K562 (cell line): ENCODE results near the gene LZTR1. TPM values are rescaled to one million over a fixed set of nuclear protein-coding genes. Genes with fewer than 3 reads are reported as not detected.

Experiments used
- ATAC-seq: fragments of 200-7000 bp; cut with Tn5 transposase; 3 replicates; pipeline ENCODE4 v1.9.1; 2020; ENCODE audit warnings: moderate library complexity
- BruUV-seq: library from RNA; stranded (reverse); fragments of 400-500 nt; replicated peaks from 2 replicates; lab custom pipeline; 2021; lab: Mats Ljungman, UMichigan
- CTCF ChIA-PET: fragments of 300-600 bp; formaldehyde crosslinking; extraction: SDS; loops from one replicate; lab custom pipeline; 2021; ENCODE audit warnings: low intra/inter-chr PET ratio; lab: Yijun Ruan, JAX
- POLR2A ChIA-PET: fragments of 300-600, 350-650 bp; sonication (Branson Sonifier 250); formaldehyde crosslinking; extraction: SDS; loops from one replicate; lab custom pipeline; 2021; ENCODE audit warnings: antibody characterized with exemption, inconsistent platforms; lab: Yijun Ruan, JAX
- DNase-seq, 4 experiments: peaks; one replicate each; pipeline versions ENCODE4 v3.0.0 to v3.0.0-alpha.2; 2011 to 2018; ENCODE audit warnings: low spot score in 3 of 4, mixed read lengths in 3 of 4; ENCODE audit errors: extremely low read depth in 1 of 4
- FAIRE-seq: peaks from 2 replicates; lab custom pipeline; 2011; peaks lifted over from hg19 to GRCh38; lab: Jason Lieb, UNC
- H2AFZ ChIP-seq: 2 replicates; pipeline ENCODE4 v1.6.0; 2011; ENCODE audit warnings: low read depth, low read length, control low read depth, inconsistent platforms
- H3K27ac ChIP-seq: fragments of 200-600 bp; 3 replicates; pipeline ENCODE4 v1.8.0; 2011; ENCODE audit warnings: low read depth, mild to moderate bottlenecking, control low read depth, inconsistent platforms, low read length, moderate library complexity, mixed read lengths; ENCODE audit errors: extremely low read depth
- H3K27me3 ChIP-seq, 2 experiments: fragments of 300-600 bp in 1 of 2; 2 replicates in 1 of 2; 3 replicates in 1 of 2; pipeline versions ENCODE4 v1.6.0 to v1.8.0; 2011; ENCODE audit warnings: inconsistent platforms in 2 of 2, low read length in 2 of 2, mild to moderate bottlenecking in 1 of 2, mixed read lengths in 1 of 2, moderate library complexity in 1 of 2; ENCODE audit not compliant: control insufficient read depth in 2 of 2, insufficient read depth in 2 of 2
- H3K36me3 ChIP-seq: fragments of 300-600 bp; 3 replicates; pipeline ENCODE4 v1.8.0; 2011; ENCODE audit warnings: mild to moderate bottlenecking, low read length, inconsistent platforms; ENCODE audit not compliant: control insufficient read depth, insufficient read depth
- H3K4me1 ChIP-seq, 2 experiments: fragments of 200-600 bp in 1 of 2; replicated peaks in 1 of 2; 2 replicates in 1 of 2; 3 replicates in 1 of 2; pipeline versions ENCODE4 v1.5.1 to v1.8.0; 2011; ENCODE audit warnings: inconsistent platforms in 2 of 2, low read length in 2 of 2, mild to moderate bottlenecking in 1 of 2, mixed read lengths in 1 of 2, moderate library complexity in 1 of 2; ENCODE audit not compliant: control insufficient read depth in 2 of 2, insufficient read depth in 2 of 2
- H3K4me2 ChIP-seq: 2 replicates; pipeline ENCODE4 v1.6.1; 2011; ENCODE audit warnings: low read length, control low read depth, inconsistent platforms, mixed read lengths; ENCODE audit not compliant: insufficient read depth
- H3K4me3 ChIP-seq: fragments of 200-600 bp; sonication (generic), shearing (Covaris generic); 2 replicates; pipeline ENCODE4 v1.5.1; 2016; ENCODE audit warnings: control low read depth, inconsistent platforms
- H3K79me2 ChIP-seq: fragments of 200-600 bp; 3 replicates; pipeline ENCODE4 v1.8.0; 2011; ENCODE audit warnings: low read length, inconsistent platforms; ENCODE audit not compliant: control insufficient read depth, insufficient read depth
- H3K9ac ChIP-seq, 2 experiments: 2 replicates each; pipeline versions ENCODE4 v1.6.0 to v1.6.1; 2011; ENCODE audit warnings: low read depth in 2 of 2, low read length in 2 of 2, control low read depth in 1 of 2, inconsistent platforms in 1 of 2, mild to moderate bottlenecking in 1 of 2, mixed read lengths in 1 of 2; ENCODE audit not compliant: insufficient read depth in 1 of 2
- H3K9me1 ChIP-seq: one replicate; pipeline ENCODE4 v1.6.0; 2011; ENCODE audit warnings: inconsistent platforms, mild to moderate bottlenecking, low read length, moderate library complexity; ENCODE audit not compliant: control insufficient read depth, insufficient read depth
- H3K9me3 ChIP-seq: replicated peaks from 2 replicates; pipeline ENCODE4 v1.5.1; 2011; ENCODE audit warnings: low read depth, low read length, inconsistent platforms; ENCODE audit not compliant: control insufficient read depth, insufficient read depth
- H4K20me1 ChIP-seq: replicated peaks from 2 replicates; pipeline ENCODE4 v1.6.1; 2011; ENCODE audit warnings: low read length, inconsistent platforms, mixed read lengths; ENCODE audit not compliant: control insufficient read depth, insufficient read depth
- CBFA2T2 ChIP-seq: fragments of 450-650 bp; conservative IDR thresholded peaks from 2 replicates; pipeline ENCODE4 v1.6.1; 2017; ENCODE audit warnings: mild to moderate bottlenecking
- DNMT1 ChIP-seq: fragments of 450-650 bp; IDR thresholded peaks from 2 replicates; pipeline ENCODE4 v1.6.1; 2016; ENCODE audit warnings: antibody characterized with exemption, mild to moderate bottlenecking
- ETS2 ChIP-seq: IDR thresholded peaks from 2 replicates; pipeline ENCODE4 v1.6.1; 2016; ENCODE audit warnings: borderline replicate concordance, missing genetic modification characterization, mild to moderate bottlenecking, moderate library complexity, missing compliant biosample characterization; ENCODE audit not compliant: poor library complexity, severe bottlenecking
- HDGF ChIP-seq: fragments of 450-650 bp; IDR thresholded peaks from 2 replicates; pipeline ENCODE4 v1.6.1; 2016
- ILF3 ChIP-seq: fragments of 450-650 bp; IDR thresholded peaks from 2 replicates; pipeline ENCODE4 v1.6.1; 2018; ENCODE audit warnings: antibody characterized with exemption, mild to moderate bottlenecking, moderate library complexity, borderline replicate concordance
- KLF1 ChIP-seq: fragments of 450-650 bp; IDR thresholded peaks from 2 replicates; pipeline ENCODE4 v1.6.1; 2016; ENCODE audit warnings: missing genetic modification characterization, missing compliant biosample characterization
- NFATC3 ChIP-seq: fragments of 450-650 bp; IDR thresholded peaks from 2 replicates; pipeline ENCODE4 v1.6.1; 2017; ENCODE audit warnings: mild to moderate bottlenecking
- PHF21A ChIP-seq: fragments of 450-650 bp; IDR thresholded peaks from 2 replicates; pipeline ENCODE4 v1.6.1; 2017; ENCODE audit warnings: low read depth, borderline replicate concordance
- POLR2B ChIP-seq: fragments of 450-650 bp; IDR thresholded peaks from 2 replicates; pipeline ENCODE4 v1.6.1; 2018; ENCODE audit warnings: low read depth; ENCODE audit not compliant: partially characterized antibody
- THRAP3 ChIP-seq: fragments of 450-650 bp; IDR thresholded peaks from 2 replicates; pipeline ENCODE4 v1.6.1; 2016; ENCODE audit warnings: mild to moderate bottlenecking, inconsistent platforms, borderline replicate concordance
- WGBS: fragments of 100-300 bp; shearing (Covaris generic); methylation state at CpG from one replicate; pipeline ENCODE4 v1.1.6; 2016; ENCODE audit warnings: low coverage, mixed read lengths; ENCODE audit not compliant: insufficient coverage; ENCODE audit errors: missing lambda C conversion rate; 5-methylcytosine and 5-hydroxymethylcytosine counted together
- in situ Hi-C: fragments of 300-500 bp; cut with MboI; formaldehyde crosslinking; loops from 4 replicates; pipeline ENCODE4 v1.15.0; 2018; ENCODE audit warnings: inconsistent platforms, mixed read lengths
- intact Hi-C: fragments of 100-400 bp; cut with micrococcal nuclease; formaldehyde crosslinking; loops from 2 replicates; pipeline ENCODE4 v1.14.2; 2022
- polyA plus RNA-seq, 8 experiments: library from polyadenylated mRNA; depleted of rRNA in 4 of 8; stranded (reverse) in 5 of 8; unstranded in 3 of 8; fragments of >200 nt; fragmentation: Nextera tagmentation in 2 of 8; fragmentation: Illumina TruSeq in 1 of 8; extraction: Ambion mirVana in 2 of 8; extraction: Trizol in 1 of 8; gene quantifications; 2 replicates each; pipeline versions ENCODE4 v1.2.1 to v1.2.3, GENCODE V29; 2011 to 2014; ENCODE audit warnings: inconsistent platforms in 1 of 8, missing spikeins in 1 of 8
- total RNA-seq, 7 experiments: library from RNA; depleted of rRNA in 6 of 7; stranded (reverse); fragments of >200 nt in 6 of 7; fragmentation: Illumina TruSeq in 2 of 7; extraction: Trizol in 2 of 7; gene quantifications; 2 replicates each; pipeline versions ENCODE4 v1.2.1 to v1.2.3, GENCODE V29; 2011 to 2021; ENCODE audit warnings: low replicate concordance in 1 of 7
- TF ChIP-seq, protein P1 (sequence below): sonication (generic); formaldehyde crosslinking; IDR thresholded peaks from 2 replicates; pipeline ENCODE4 v1.8.1; 2023; ENCODE audit warnings: mild to moderate bottlenecking, missing genetic modification reagents, moderate library complexity
- TF ChIP-seq, protein P2 (sequence below), 2 experiments: IDR thresholded peaks in 1 of 2; conservative IDR thresholded peaks in 1 of 2; 2 replicates each; pipeline ENCODE4 v1.6.1; 2016; ENCODE audit warnings: low read depth in 2 of 2, mild to moderate bottlenecking in 1 of 2, missing compliant biosample characterization in 1 of 2, missing genetic modification characterization in 1 of 2, moderate library complexity in 1 of 2
- TF ChIP-seq, protein P3 (sequence below): fragments of 450-650 bp; formaldehyde crosslinking; IDR thresholded peaks from 2 replicates; pipeline ENCODE4 v1.4.0; 2022; ENCODE audit warnings: mild to moderate bottlenecking, moderate library complexity

LZTR1 gene
- total and polyA plus RNA-seq, 9 of the 15 experiments (the other 6 are each of a cell fraction or from before 2014, with no cell fraction given) = 2.2 to 135 (median 63.0) TPM

DNA sequence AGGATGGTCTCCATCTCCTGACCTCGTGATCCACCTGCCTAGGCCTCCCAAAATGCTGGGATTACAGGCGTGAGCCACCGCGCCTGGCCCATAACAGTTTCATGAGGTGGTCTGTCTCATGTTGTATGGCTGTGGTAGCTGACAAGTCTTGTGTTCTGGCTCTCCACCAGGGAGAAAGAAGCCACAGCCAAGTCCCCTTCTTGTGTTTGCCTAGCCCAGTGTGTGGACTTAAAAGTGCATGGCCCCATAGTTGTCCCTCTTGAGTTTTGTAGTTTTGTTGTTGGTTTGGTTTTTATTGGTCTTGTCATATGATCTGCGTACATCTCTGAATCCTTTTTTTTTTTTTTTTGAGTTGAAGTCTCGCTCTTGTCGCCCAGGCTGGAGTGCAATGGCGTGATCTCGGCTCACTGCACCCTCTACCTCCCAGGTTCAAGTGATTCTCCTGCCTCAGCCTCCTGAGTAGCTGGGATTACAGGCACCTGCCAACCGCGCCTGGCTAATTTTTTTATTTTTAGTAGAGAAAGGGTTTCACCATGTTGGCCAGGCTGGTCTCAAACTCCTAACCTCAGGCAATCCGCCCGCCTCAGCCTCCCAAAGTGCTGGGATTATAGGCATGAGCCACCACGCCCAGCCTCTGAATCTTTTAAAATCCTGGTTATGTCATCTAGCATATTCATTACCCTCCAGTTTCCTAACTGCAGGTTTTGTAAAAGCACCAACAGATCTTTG lies 42.5 kb upstream of the LZTR1 start (continued):
- TF ChIP-seq, protein P1, sequence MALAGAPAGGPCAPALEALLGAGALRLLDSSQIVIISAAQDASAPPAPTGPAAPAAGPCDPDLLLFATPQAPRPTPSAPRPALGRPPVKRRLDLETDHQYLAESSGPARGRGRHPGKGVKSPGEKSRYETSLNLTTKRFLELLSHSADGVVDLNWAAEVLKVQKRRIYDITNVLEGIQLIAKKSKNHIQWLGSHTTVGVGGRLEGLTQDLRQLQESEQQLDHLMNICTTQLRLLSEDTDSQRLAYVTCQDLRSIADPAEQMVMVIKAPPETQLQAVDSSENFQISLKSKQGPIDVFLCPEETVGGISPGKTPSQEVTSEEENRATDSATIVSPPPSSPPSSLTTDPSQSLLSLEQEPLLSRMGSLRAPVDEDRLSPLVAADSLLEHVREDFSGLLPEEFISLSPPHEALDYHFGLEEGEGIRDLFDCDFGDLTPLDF (CRISPR knock-in tag) = 0 out of 2 replicates have a peak, but pooled peaks have one; percentile 12
- peak; percentile 51 for TF ChIP-seq ETS2 (tag)
- peak; percentile 19 for TF ChIP-seq POLR2B

DNA sequence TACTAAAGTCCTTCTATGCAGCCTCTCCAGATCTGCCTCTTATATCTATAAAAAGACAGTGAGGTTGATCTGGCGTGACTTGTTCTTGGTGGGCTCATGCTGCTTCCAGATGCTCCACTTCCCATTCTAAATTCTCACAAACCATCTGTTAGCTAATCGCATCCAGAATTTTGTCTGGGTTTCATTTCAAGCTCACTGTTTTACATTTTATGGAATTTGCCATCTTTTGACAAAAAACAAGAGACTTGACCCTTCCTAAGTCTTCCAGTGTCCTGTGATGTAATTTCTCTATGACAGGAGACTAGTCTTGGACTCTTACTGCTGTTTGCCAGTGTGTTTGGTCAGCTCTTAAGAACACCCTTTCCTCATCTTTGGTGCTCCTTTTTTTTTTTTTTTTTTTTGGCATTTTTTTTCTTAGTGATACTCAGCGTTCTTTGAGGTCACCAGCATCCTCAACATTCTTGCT lies 41.9 kb upstream of the LZTR1 start:
- H3K9me3 ChIP-seq = no peaks in the 10 kb centered on the region
- WGBS = 81% methylated on average over 3 of the region's 3 CpGs
- 0 out of 2 replicates have a peak, but pooled peaks have one; percentile 15 for TF ChIP-seq KLF1
- no peak for TF ChIP-seq NFATC3
- TF ChIP-seq ILF3 = no peak
- TF ChIP-seq HDGF = no peak; the same call in 1 of the 2 replicates
- TF ChIP-seq CBFA2T2 = no peak
- TF ChIP-seq, protein P2, sequence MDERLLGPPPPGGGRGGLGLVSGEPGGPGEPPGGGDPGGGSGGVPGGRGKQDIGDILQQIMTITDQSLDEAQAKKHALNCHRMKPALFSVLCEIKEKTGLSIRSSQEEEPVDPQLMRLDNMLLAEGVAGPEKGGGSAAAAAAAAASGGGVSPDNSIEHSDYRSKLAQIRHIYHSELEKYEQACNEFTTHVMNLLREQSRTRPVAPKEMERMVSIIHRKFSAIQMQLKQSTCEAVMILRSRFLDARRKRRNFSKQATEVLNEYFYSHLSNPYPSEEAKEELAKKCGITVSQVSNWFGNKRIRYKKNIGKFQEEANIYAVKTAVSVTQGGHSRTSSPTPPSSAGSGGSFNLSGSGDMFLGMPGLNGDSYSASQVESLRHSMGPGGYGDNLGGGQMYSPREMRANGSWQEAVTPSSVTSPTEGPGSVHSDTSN (CRISPR knock-in tag; IDR thresholded peaks at IDR 0.05; ENCODE audit: low read depth) = no peak
- TF ChIP-seq, protein P2 (tag; conservative IDR thresholded peaks at IDR 0.05; ENCODE audit: low read depth) = no peak
- TF ChIP-seq THRAP3 = no peak
- peak; percentile 24; the same call in 1 of the 2 replicates for TF ChIP-seq DNMT1
- no peak for TF ChIP-seq PHF21A
- TF ChIP-seq, protein P3, sequence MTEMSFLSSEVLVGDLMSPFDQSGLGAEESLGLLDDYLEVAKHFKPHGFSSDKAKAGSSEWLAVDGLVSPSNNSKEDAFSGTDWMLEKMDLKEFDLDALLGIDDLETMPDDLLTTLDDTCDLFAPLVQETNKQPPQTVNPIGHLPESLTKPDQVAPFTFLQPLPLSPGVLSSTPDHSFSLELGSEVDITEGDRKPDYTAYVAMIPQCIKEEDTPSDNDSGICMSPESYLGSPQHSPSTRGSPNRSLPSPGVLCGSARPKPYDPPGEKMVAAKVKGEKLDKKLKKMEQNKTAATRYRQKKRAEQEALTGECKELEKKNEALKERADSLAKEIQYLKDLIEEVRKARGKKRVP (CRISPR knock-in tag) = no peak

More for the DNA sequence above, 41.9 kb upstream of the LZTR1 start:
- in situ Hi-C loops (no loop called here), intact Hi-C loops (no loop called here)
- ChIA-PET POLR2A (interaction anchor here (0.7 to 64.4 kb wide), 6 partner anchors 11 to 927 kb away, joined by 3 to 1556 read pairs (median 4); partner anchors contain the start of genes AIFM3, CRKL, LZTR1 and MAPK1), CTCF (no interaction called here)
- H3K9me1 ChIP-seq = peaks cover 40% of the 10 kb centered on the region
- H3K4me3 ChIP-seq = no peak overlapping the region
- no peak overlapping the region for H3K27ac ChIP-seq
- H3K4me1 ChIP-seq = peaks cover 23 to 41% of the 10 kb centered on the region in 2 experiments
- FAIRE-seq = no peak
- H4K20me1 ChIP-seq = peaks cover 95% of the 10 kb centered on the region
- peaks cover 84% of the 10 kb centered on the region for H3K36me3 ChIP-seq
- no peaks in the 10 kb centered on the region for H3K27me3 ChIP-seq
- peaks cover 97% of the 10 kb centered on the region for H3K79me2 ChIP-seq
- H2AFZ ChIP-seq = no peak overlapping the region
- DNase-seq = peak in 1 of 4 experiments; percentile 46
- H3K9ac ChIP-seq = no peak overlapping the region
- H3K4me2 ChIP-seq = no peak overlapping the region
- no TSS peak for BruUV-seq
- ATAC-seq = no peak
